ENCODE data around the gene PRKN.

PRKN gene

GRCh38 chr6:161740486-161740885 is 987.1 kb downstream of the PRKN start:
- H3K4me3 ChIP-seq (replicated peaks; ENCODE audit: insufficient read depth, low read length), result no peak overlapping the region
- H3K27ac ChIP-seq (replicated peaks), result no peak overlapping the region
- H3K27me3 ChIP-seq (ENCODE audit: insufficient read depth, poor library complexity, severe bottlenecking), result no peaks in the 10 kb centered on the region
- TF ChIP-seq GABPA (IDR thresholded peaks at IDR 0.05; ENCODE audit: low read depth) (no peak), CTCF (IDR thresholded peaks at IDR 0.05; ENCODE audit: insufficient read depth, low read length) (no peak), POLR2AphosphoS5 (IDR thresholded peaks at IDR 0.05; ENCODE audit: low read depth) (no peak), SPI1 (IDR thresholded peaks at IDR 0.05; ENCODE audit: borderline replicate concordance, low read depth) (no peak)
- DNase-seq (ENCODE audit: low read depth in 1 of 2, low spot score in 1 of 2), result no peak

- no peak overlapping the region for H3K4me3 ChIP-seq (replicated peaks; ENCODE audit: insufficient read depth, low read length)
These were observed 990.7 kb downstream of the PRKN start for GRCh38 chr6:161736781-161737292.

GRCh38 chr6:161736326-161736725 is 991.2 kb downstream of the PRKN start:
- TF ChIP-seq REST (IDR thresholded peaks at IDR 0.05; ENCODE audit: insufficient replicate concordance, low read depth) (no peak), GABPA (IDR thresholded peaks at IDR 0.05; ENCODE audit: low read depth) (no peak), CTCF (IDR thresholded peaks at IDR 0.05; ENCODE audit: insufficient read depth, low read length) (no peak), POLR2AphosphoS5 (IDR thresholded peaks at IDR 0.05; ENCODE audit: low read depth) (no peak), SPI1 (IDR thresholded peaks at IDR 0.05; ENCODE audit: borderline replicate concordance, low read depth) (no peak)
- DNase-seq (ENCODE audit: low read depth in 1 of 2, low spot score in 1 of 2), result no peak
- no peaks in the 10 kb centered on the region for H3K27me3 ChIP-seq (ENCODE audit: insufficient read depth, poor library complexity, severe bottlenecking)

More at GRCh38 chr6:161736781-161737292, 990.7 kb downstream of the PRKN start:
- no peak for DNase-seq (ENCODE audit: low read depth in 1 of 2, low spot score in 1 of 2)
- H3K27me3 ChIP-seq (ENCODE audit: insufficient read depth, poor library complexity, severe bottlenecking), result no peaks in the 10 kb centered on the region
- TF ChIP-seq CTCF (IDR thresholded peaks at IDR 0.05; ENCODE audit: insufficient read depth, low read length), result no peak
- TF ChIP-seq POLR2AphosphoS5 (IDR thresholded peaks at IDR 0.05; ENCODE audit: low read depth), result no peak
- no peak for TF ChIP-seq GABPA (IDR thresholded peaks at IDR 0.05; ENCODE audit: low read depth)
- no peak for TF ChIP-seq SPI1 (IDR thresholded peaks at IDR 0.05; ENCODE audit: borderline replicate concordance, low read depth)
- no peak for TF ChIP-seq REST (IDR thresholded peaks at IDR 0.05; ENCODE audit: insufficient replicate concordance, low read depth)
- no peak overlapping the region for H3K27ac ChIP-seq (replicated peaks)

GRCh38 chr6:161732594-161732993 is 995.0 kb downstream of the PRKN start:
- no peak for TF ChIP-seq POLR2AphosphoS5 (IDR thresholded peaks at IDR 0.05; ENCODE audit: low read depth)
- TF ChIP-seq REST (IDR thresholded peaks at IDR 0.05; ENCODE audit: insufficient replicate concordance, low read depth), result no peak
- TF ChIP-seq GABPA (IDR thresholded peaks at IDR 0.05; ENCODE audit: low read depth), result no peak
- TF ChIP-seq SPI1 (IDR thresholded peaks at IDR 0.05; ENCODE audit: borderline replicate concordance, low read depth), result no peak
- no peak for TF ChIP-seq CTCF (IDR thresholded peaks at IDR 0.05; ENCODE audit: insufficient read depth, low read length)
- no peak overlapping the region for H3K4me3 ChIP-seq (replicated peaks; ENCODE audit: insufficient read depth, low read length)
- no peak for DNase-seq (ENCODE audit: low read depth in 1 of 2, low spot score in 1 of 2)
- H3K27ac ChIP-seq (replicated peaks), result no peak overlapping the region
- no peaks in the 10 kb centered on the region for H3K27me3 ChIP-seq (ENCODE audit: insufficient read depth, poor library complexity, severe bottlenecking)

More at GRCh38 chr6:161736326-161736725, 991.2 kb downstream of the PRKN start:
- Histone ChIP-seq H3K4me3 (replicated peaks; ENCODE audit: insufficient read depth, low read length) (no peak overlapping the region), H3K27ac (replicated peaks) (no peak overlapping the region)
